HG03439 (cell line): Measurements from ENCODE around the gene STRN4.

Experiments
- ATAC-seq: cut with Tn5 transposase; IDR thresholded peaks from one replicate; pipeline ENCODE4 v1.9.1; 2021; ENCODE audit warnings: mild to moderate bottlenecking, moderate library complexity; ENCODE audit not compliant: unreplicated experiment

STRN4 gene

GRCh38 chr19:46685189-46685588, 61.1 kb downstream of the STRN4 start:
- ATAC-seq: no peak

GRCh38 chr19:46678110-46678732, 68.0 kb downstream of the STRN4 start:
- no peak for ATAC-seq

- no peak for ATAC-seq
Measured at GRCh38 chr19:46674416-46675178, 71.7 kb downstream of the STRN4 start.

- ATAC-seq: no peak
Measured at GRCh38 chr19:46670813-46671212, 75.4 kb downstream of the STRN4 start.
